GM21737 (cell line): ENCODE measurements around the gene CX3CR1.

ENCODE experiments used
- ATAC-seq: cut with Tn5 transposase; IDR thresholded peaks from one replicate; pipeline ENCODE4 v1.9.1; 2021; ENCODE audit warnings: mild to moderate bottlenecking, moderate library complexity; ENCODE audit not compliant: unreplicated experiment

The CX3CR1 gene

DNA sequence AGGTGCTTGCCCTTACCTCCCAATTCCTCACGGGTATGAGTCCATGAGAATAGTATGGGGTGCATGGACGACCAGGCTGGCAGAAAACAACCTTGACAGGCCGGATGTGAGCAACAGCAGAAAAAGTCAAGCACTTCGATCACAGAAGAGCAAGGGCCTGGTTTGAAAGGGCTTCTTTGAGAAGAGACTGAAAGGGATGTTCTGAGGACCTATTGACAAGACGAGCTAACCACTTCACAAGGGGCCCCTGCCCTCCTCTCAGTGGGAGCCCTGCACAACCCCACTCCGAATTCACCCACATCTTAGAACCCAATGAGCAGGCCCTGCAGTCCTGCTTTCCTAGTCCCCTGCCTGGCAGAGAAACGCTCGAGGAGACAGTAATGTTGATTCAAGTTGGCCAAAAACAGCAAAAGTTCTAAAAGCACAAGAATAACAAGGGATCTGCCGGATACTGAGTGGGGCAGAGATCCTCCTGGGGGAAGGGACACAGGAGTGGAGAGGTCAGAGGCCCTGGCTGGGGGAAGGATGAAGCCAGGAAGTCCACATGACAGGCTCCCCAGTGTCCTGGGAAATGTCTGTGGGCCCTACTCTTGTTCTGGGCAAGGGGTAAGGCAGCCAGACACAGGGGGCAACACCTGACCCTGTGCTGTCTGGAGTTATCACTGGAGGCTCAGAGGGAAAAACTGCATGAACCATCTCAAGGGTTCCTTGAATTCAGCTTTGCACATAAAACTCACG lies 14.8 kb upstream of the CX3CR1 start:
- no peak for ATAC-seq

DNA sequence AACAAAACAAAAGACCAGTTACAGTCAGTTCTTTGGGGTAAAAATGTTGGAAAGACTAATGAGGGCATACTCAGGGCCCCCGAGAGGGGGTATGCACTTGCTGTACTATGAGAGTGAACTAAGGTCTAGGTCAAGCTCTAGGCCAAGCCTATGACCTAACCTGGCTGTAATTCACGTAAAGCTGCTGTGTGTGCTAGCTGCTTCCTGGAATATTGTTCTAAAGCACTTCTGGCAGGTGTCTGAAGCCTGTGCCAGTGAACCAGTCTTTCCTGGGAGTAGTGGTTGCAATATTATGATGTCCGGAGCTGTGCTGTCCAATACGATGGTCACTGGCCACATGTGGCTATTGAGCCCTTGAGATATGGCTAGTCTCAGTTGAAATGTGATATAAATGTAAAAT lies 13.1 kb upstream of the CX3CR1 start:
- ATAC-seq: no peak

DNA sequence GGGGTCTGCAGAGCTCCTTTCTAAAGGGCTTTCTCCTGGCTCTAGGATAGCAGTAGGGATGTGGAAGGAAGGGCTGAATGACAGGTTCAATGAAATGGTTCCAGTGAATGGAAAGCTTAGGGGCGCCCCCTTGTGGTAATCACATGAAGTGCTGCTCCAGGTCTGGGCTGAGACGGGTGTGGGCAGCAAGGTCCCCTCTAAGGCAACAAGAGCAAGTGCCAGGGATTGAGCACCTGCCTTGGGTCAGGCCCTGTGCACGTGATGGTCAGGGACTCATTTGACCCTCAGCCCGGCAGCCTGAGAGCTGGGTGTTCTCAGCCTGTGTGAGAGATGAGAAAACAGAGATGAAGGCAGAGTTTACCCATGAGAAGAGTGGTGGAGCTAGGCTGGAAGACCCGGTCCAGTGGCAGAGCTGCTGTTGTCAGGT lies 12.1 kb upstream of the CX3CR1 start:
- ATAC-seq: no peak

DNA sequence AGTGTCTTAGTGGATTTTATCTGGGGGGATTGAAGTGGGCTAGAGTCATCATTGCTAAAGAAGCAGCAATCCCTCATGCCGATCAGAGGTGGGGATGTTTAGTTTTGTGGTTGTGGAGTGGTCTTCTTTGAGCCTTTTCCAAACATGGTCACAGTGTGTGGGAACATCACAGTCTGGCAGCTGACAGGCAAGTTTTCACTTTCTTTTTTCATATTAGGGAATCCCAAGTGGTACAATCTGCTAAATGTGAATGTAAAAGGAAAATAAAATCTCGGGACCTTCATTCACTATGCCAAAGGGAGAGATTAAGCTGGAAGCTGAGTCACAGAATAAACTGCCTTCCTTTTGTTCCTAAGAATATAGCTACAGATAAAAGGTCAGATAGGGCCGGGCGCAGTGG lies 10.4 kb upstream of the CX3CR1 start:
- no peak for ATAC-seq

DNA sequence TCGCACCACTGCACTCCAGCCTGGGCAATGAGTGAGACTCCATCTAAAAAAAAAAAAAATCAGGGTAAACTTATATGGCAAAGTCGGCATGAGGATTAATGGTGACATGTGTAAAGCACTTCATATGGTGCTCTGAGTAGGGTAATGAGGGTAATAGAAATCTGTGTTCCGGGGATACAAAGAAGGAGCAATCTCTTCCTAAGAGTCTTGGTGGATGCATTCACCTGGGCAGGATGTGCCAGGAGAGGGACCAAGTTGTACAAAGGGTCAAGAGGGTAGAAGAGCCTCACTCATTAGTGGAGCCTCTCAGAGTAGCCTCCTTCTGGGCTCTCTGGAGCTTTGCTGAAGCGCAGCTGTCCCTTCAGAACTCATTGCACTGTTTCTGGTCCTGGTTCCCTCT lies 9.3 kb upstream of the CX3CR1 start:
- no peak for ATAC-seq

DNA sequence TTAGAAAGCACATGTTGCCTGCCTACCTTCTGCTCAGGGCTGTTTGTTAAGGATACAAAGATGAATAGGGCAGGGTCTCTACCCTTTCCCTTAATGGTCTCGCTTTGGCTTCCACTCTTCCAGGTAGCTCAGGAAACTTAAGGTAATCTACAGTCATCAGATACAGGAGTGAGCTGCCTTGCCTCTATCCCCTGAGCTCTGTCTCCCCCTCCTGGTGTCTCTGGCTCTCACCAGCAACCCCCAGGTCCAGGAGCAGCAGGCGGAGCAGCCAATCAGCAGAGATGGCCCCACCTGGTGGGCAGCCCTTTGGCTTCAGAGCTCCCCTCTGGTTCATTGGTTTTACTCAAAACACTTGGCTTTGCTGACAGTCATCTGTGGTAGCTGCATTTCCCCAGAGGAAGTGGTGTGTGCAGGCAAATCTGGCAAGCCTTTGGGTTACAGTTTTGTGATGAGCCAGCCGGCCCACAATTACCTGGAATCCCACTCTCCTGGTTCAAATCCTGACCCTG lies 8.5 kb upstream of the CX3CR1 start:
- peak; percentile 97 for ATAC-seq

DNA sequence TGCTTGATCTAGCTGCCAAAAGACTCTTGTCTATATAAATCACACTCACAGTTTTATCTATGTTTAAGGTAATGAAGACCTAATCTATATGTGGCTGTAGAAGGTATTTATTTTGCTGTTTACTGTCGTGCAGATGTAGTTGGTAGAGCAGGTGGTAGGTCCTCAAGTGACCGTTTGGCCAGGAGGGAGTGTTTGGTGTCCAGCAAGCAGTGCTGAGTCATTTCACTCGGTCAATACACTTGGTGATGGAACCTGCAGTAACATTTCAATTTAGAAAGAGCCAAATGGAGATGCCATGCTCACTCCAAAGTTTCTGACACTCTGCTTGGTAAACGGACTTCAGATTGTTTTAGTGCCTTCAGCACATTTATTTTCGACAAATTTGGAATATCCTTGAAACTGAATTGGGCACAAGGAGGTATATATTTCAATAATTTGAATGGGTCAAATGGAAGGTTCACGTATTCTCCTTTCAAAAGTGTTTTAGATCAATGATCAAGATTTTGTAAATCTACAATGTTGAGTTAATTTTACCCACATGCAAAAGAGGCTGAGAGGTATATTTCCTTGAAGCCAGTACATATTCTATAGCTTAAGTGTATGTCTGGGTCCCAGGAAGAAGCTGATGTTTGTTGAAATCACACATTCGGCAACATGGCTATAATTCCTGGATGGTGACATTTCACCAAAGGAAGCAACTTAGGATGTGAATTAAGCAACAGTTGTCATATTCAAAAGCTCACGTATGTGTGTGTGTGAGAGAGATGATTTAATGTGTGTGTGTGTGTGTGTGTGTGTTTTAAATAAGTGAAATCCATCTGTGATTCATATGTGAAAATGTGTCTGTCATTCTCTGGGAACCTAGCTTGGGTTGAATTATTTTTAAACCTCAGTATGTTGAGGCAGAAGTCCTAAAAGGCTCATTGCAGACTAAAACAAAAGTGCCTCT lies 7.7 kb upstream of the CX3CR1 start:
- ATAC-seq: no peak

DNA sequence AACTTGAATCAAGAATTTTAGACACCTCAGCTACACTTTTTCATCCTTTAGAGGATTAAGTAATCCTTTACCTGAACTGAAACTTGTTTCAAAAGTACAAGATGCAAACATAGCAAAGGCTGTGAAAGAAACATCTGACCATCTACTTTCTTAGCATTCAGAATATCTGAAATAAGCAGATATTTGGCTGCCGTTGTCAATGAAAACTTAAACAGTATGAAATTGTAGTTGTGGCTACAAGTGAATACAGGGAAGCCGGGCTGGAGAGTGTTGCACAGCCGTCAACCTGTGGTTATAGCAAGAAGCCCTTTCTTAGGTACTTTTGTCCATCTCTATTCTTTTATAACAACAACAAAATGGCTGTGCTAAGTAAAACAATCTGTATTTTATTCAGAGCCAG lies 6.9 kb upstream of the CX3CR1 start:
- no peak for ATAC-seq

DNA sequence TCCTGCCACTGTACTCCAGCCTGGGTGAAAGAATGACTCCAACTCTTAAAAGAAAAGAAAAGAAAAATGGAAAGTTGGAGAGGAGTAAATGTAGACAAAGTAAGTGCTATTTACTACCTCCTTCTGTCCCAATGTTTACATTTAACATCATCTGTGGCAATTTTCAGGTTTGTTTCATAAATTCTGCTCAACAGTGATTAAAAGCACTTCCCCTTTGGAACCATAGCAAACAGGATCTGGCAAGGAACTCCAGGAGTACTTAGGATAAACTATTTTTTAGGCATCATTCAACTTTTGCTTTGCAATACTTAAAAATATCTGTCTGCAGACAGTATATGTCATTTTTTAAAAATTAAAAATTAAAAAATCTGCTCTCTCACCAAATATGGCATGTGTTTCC lies 5.5 kb upstream of the CX3CR1 start:
- no peak for ATAC-seq

DNA sequence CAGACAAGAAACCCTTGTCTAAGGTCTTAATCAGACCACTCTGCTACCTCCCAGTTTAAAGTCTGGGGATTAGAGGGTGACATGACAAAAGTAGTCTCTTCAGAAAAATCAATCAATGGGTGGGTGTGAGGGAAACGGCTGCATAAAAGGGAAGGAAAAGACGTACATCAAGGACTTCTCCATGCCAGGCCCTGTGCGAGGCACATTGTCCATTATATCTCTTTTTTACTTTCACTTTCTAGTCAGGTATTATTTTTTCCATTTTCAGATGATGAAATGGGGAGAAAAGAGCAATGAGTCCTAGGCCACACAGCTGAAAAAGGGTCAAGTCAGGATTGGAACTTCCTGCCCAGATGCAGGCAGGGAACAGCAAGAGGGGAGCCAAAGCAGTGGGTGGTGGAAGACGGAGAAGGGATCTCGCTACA lies 4.6 kb upstream of the CX3CR1 start:
- ATAC-seq: no peak

DNA sequence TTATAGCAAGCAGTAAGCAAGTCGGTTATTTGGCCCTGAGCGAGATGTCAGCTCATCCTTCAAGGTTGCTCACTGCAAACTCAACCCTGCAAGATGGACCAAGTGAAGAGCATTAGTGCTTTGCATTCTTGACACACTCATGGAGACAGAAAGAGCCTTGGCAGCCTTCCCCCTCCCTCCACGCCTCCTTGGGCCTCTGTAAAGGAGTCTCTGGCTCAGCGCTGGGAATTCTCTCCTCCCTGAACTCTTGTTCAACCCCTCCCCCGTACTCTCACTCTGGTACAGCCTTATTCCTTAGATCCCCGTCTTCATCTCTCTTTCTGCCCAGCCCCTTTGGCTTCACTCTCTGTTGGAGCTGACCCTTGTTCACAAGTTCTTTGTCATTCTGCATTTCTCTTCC lies 2.2 kb upstream of the CX3CR1 start:
- no peak for ATAC-seq

DNA sequence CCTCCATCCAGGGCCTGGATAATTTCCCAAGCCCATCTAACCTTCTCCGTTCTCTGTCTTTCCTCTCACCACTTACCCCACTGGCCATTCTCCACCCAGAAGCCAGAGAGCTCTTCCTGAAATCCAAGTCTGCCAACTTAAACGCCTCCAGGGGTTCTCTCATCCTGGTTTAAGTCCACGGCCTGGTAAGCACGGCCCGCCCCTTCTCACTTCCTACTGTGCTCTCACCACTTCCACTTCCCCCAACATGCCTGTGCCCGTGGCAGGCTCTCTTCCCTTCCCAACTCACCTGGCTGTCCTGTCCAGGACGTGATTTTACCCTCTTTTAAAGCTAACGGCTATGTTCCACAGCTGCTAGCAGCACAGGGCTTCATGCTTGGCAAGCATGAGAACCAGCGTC lies 1.7 kb upstream of the CX3CR1 start:
- no peak for ATAC-seq

DNA sequence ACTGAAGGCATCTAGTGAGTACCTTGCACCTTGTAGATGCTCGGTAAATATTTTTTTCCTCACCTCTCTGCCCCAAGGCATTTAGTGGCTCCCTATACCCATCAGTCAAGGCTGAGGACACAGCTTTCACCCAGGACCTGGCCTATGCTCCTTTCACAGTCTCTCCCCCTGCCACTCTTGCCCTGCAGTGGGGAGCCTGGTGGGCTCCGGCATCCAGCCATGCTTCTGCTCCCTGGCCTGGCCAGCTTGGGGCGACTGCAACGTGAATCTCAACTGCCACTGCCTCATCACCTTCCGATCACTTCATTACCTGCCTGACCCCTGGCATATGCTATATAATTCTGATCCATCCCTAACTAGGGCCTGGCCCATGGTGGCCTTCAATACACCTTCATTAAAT lies 735 bp upstream of the CX3CR1 start:
- ATAC-seq: no peak

DNA sequence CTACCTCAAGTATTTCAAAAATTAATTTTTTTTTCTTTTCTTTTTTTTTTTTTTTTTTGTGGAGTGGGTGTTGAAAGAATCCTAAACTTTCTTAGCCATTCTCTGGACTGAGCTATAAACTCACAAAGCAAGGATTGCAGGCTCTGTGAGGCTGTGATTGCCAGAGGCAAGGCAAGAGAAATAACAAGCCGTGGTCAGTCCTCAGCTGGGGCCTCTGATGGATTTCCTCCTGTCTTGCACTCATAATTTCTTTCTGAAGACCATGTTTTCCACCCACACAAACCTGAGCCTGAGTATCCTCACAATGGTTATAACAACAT lies 1.3 kb downstream of the CX3CR1 start:
- no peak for ATAC-seq

DNA sequence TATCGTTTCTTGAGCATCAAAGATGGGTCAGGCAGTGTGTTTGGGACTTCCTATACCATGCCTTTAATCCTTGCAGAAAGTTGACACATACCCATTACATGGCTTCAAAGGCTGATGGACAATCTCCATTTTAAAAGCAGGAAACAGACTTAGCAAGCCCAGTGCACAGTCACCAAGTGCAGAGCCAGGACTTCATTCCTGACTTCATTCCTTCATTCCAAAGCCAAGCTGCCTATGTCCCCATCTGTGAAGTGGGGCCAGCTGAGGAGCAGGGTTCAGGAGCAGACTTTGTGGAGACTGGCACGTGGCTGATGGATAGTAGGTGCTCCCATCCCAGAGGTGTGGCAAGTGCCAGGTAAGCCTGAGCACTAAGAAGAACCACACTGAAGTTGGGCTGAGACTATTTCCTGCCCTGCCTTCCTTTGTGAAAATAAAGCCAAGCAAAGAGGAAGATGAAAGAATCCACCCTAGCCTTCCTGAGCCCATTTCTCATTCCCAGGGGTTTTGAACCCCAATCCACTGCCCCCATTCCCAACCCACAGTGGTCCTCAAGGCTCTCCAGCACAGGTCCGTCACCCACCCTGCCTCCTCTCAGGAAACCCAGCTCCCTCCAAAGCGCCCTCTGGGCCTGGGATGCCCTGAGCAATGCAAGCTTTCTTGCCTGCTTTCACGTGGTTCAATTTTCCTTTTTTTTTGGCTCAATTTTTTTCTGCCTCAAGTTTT lies 1.8 kb downstream of the CX3CR1 start:
- no peak for ATAC-seq

DNA sequence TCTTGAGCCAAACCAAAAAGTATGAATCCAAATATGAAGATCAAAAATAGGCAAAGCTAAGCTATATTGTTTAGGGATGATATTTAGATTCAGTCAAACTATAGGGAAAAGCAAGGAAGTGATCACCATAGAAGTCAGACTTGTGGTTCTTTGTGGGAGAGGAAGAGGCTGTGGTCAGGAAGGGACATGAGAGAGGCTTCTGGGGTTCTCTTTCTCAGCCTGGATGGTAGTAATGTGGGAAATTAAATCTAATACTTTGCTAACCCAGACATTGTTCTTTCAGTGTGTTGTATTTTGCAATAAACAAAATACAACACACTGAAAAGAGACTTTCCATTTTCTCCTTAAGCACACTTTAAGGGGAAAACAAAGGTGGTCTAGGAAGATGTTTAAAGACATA lies 3.1 kb downstream of the CX3CR1 start:
- no peak for ATAC-seq

DNA sequence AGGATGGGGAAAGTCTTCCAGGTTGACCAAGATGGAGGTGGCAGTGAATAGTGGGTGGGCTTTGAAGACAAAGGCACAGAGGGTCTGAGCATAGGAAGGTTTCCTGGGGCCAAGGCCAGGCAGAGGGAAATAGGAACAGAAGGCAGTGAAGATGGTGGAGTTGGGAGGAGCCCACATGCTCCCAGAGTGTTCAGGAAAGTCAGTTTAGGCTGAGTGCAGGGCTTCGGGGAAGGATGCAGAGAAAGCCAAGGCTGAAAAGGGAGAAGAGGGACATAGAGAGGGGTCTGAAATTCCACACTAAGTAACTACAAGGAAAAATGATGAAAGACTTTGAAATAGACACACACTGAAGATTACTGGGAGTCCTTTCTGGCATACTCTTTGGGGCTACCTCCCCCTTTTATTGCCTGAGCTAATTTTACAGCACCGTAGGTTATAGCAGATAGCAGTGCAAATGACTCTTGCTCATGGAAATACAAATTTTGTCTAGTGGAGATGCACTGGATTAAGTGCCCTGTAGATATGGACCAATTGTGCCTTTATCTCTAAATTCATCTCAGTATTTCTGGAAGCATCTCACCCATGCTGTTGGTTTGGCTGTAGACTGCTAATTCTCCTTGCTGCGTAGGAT lies 3.8 kb downstream of the CX3CR1 start:
- ATAC-seq: no peak

DNA sequence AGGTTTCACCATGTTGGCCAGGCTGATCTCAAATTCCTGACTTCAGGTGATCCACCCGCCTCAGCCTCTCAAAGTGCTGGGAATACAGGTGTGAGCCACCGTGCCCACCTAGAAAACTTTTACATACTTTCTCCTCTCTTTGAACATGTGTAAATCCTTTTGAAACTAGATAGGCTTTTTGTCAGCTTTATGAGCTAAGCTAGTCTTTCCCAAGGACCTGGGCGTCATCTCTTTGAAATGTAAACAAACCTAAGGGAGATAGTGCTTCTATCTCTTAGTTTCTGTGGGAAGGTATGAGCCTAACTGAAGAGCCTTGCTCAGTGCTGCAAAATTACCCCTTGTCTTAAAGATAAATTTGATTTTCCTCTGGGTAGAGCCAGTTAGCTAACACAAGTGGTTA lies 4.8 kb downstream of the CX3CR1 start:
- no peak for ATAC-seq

DNA sequence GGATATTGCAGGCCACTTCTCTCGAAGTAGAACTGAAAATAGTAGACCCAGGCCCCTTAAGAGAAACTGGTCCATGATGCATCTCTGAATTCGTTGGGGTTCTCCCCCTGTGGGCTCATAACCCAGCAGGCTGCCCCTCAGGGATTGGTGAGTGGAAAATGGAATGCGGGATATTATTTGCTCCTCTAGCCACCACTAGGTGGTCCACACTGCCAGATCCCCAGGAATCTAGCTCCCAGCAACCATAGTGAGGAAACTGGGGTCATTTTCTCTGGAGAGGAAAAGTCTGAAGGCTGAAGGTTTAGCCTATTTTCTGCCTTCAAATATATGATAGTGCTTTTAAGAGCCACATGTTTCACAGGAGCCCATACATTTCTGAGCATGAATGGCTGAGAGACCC lies 6.7 kb downstream of the CX3CR1 start:
- no peak for ATAC-seq

DNA sequence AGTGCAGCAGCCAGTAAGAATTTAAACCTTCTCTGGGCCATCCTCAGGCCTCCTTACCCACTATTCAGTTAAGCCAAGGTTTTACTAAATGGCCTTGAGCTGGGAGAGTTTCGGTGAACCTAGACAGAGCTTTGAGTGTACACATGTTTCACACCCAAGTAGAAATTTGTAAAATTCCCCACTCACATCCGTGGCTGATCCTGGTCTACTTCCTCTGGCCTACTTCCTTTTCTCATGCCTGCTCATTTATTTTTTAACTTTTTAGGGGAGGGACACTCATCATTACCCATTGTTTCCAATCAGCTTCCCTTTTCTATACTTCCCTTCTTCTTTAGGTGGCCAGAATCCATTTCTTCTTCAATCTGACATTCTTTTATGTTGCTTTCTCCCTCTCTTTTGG lies 7.6 kb downstream of the CX3CR1 start:
- ATAC-seq: no peak

DNA sequence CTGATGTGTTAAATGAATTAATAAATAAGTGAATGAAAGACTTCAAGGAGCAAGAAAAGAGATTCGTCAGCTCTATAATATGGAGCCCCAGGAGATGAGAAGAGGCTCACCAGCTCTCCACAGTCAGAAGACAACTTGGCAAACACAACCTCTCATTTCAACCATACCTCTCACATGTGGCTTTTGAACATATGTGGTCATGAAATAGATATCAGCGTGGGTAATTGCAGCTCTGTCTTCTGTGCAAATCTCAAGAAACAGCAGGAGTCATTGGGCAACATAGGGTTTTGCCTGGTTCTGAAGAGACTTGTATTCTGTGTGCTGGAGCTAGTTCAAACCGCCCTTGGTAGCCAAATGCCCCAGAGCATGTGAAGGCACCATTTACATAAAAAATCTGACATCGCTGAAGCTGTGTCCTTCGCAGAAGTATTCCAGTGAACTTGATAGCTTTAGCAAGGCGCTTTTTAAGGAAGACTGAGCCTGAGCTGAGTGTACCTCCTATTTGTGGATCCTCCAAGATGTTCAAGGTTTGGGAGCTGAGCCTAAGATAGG lies 8.4 kb downstream of the CX3CR1 start:
- ATAC-seq: no peak
